NCI-H1417 treated with DMSO at 0.1 percent for 48 hours (cell line): ENCODE measurements around the gene MYBPC1.
"Not testable (repeated sequence)": the region's sequence is repeated elsewhere in the genome, so short reads cannot be mapped to it uniquely, and the experiment has no call there.

Experiments
- DNase-seq: peaks from one replicate; lab custom pipeline; 2025; lab: John Stamatoyannopoulos, UW

The MYBPC1 gene

DNA sequence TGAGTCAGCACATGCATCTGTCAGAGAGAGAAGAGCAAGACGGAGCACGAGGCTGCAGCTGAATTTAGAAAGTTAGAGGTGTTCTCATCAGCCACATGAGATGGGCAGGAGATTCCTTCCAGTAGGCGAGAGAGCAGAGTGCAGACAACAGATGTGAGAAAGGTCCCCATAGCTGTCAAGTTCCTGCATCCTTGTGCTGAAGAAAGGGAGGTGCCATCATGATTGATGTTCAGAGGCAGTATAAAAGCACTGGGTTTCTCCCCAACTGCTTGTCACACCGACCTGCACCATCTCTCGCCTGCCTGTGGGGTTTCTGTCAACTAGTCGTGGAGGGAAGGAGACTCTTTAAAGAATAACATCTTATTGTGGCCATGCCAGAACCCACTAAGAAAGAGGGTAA is at the start of gene MYBPC1:
Gene MYBPC1, plus strand, starts transcription at position 272 of the 400 bp plus-strand sequence. Its CDS starts 100 bp downstream, at position 372.
- no peak for DNase-seq

DNA sequence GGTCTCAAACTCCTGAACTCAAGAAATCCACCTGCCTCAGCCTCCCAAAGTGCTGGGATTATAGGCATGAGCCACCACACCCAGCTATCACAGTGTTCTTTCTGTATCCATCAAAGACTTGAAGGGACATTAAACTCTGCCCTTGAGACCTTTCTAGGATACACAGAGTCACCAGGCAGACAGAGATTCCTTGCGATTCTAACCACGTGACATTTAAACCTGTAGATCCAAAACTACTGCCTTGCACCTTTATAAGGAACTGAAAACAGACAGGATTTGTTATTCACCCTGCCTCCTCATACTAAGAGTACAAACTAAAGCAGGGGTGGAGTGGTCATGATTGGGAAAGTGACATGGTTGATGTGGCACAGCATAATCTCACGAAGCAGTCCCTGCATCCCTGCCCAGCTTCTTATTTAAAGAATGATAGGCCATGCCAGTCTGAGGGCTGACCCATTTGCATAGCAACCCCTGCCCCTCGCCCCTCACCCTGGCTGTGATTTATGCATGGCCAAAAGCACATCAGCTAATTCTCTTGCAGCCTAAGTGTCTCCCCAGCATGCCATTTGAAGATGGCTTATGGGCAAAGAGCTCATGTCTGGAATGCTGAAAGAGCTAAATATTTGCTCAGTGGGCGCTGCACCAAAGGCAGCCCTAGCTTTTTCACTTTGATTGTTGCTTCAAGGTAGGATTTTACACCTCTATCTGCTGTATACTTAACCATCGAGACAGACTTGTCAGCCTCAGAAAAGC is 43.2 kb upstream of the MYBPC1 start:
- no peak for DNase-seq

- DNase-seq, result no peak
Measured at GRCh38 chr12:101552277-101552676, 42.5 kb upstream of the MYBPC1 start.

- DNase-seq, result no peak
Measured at GRCh38 chr12:101557094-101557493, 37.7 kb upstream of the MYBPC1 start.

DNA sequence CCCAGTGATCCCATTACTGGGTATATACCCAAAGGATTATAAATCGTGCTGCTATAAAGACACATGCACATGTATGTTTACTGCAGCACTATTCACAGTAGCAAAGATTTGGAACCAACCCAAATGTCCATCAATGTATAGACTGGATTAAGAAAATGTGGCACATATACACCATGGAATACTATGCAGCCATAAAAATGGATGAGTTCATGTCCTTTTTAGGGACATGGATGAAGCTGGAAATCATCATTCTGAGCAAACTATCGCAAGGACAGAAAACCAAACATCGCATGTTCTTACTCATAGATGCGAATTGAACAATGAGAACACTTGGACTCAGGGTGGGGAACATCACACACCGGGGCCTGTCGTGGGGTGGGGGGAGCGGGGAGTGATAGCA is 36.0 kb upstream of the MYBPC1 start:
- DNase-seq, result not testable (repeated sequence)

- DNase-seq, result no peak
Measured at GRCh38 chr12:101563212-101563611, 31.6 kb upstream of the MYBPC1 start.

GRCh38 chr12:101564912-101565311 is 29.9 kb upstream of the MYBPC1 start:
- DNase-seq, result no peak

GRCh38 chr12:101566318-101566717 is 28.5 kb upstream of the MYBPC1 start:
- DNase-seq, result no peak

DNA sequence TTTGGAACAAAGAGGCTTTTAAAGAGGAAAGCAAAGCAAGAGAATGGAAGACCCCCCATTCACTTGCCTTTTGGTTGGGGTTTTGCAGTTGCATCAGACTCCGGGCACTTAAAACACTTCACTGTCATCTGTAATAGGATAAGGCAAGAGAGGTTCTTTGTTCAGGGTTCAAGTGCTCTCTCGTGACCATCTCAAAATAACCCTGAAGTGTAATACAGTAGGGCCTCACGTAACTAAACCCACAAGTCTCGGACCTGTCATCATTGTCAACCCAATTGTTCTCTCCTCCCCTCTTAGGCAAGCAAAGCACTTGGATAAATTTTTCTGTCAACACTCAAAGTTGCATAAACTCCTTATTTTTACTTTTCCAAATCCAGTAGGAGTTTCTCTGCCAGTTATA is 26.9 kb upstream of the MYBPC1 start:
- no peak for DNase-seq

- DNase-seq, result no peak
Measured at GRCh38 chr12:101570047-101570446, 24.7 kb upstream of the MYBPC1 start.

DNA sequence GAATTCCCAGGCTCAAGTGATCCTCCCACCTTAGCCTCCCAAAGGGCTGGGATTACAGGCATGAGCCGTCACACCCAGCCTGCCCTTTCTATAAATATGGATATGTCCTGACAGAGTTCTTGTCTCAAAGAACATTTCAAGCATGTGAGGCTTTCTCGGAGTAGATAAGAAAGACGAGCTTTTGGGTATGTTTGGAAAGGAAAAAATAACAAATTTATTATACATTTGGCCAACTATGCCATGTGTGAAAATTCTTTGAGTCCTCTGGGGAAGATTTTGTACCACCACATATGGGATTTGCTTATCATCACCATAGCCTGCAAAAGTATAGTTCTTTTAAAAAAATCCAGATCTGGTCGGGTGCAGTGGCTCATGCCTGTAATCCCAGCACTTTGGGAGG is 23.7 kb upstream of the MYBPC1 start:
- DNase-seq, result no peak

DNA sequence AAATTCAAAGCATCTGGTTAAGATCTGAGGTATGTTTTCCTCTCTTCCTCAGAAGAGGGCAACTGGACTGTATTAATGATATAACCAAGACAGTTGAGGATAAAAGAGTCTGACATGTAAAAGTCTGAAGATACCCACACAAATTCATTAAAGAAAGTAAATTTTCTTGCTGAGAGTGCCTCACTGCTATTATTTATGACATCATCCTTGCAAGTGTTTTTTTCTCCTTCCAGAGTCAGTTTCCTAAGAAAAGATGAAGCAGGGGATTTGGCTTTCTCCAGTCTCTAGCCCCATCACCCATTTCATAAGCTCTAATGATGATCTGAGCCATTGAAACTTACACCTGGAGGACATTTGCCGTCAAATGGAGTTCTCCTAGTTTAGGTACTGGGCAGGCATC is 21.0 kb upstream of the MYBPC1 start:
- no peak for DNase-seq

DNA sequence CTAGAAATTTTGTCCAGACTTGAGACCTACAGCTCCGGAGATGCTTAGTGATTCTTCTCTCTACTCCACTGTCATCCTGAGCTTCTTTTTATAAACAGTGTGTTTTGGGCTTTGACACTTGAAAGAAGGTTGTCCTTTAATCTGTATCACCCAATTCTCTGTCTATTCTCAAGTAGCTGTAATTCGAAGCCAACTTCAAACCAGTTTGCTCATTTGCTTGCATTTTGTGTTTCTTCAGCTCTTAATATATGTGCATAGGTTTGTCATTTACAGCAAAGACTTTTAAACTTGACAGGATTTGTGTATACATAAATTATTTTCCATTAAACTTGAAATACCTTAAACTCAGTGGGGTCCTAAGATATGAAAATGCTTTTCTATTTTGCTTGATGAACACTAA is 16.4 kb upstream of the MYBPC1 start:
- no peak for DNase-seq

- no peak for DNase-seq
Measured at GRCh38 chr12:101581190-101581589, 13.6 kb upstream of the MYBPC1 start.

DNA sequence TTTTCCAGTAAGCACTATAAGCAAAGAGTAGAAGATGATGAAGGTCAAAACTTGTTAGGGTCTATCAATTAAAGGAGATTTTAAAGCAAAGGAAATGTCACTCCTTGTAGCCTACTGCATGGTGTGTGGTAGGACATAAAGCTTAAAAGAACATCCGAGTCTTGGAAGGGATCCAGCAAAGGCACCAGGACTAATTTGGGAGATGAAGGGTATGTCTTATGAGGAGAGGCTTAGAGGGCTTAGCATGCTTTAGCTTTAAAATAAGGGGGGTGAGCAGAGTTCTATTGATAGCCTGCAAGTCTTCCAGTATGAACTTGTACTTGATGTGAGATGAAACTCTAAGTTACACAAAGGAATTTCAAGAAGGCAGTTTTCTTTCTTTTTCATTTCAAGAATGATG is 11.8 kb upstream of the MYBPC1 start:
- no peak for DNase-seq

DNA sequence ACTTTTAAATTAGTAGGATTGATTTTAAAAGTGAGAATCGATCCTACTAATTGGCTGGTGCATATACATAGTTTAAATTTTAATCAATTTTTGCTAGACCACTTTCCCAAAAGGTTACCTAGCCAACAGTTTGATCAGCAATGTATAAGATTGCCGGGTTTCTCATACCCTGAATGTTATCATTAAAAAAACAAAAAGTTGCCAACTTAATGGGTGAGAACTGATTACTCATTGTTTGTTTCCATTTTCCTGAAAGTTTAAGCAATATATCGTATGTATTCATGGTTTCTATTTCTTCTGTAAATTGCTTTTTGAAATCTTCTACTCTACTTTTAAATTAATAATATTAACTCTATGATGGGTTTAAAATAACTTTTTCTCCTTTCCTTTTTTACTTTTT is 4.4 kb upstream of the MYBPC1 start:
- DNase-seq, result no peak

DNA sequence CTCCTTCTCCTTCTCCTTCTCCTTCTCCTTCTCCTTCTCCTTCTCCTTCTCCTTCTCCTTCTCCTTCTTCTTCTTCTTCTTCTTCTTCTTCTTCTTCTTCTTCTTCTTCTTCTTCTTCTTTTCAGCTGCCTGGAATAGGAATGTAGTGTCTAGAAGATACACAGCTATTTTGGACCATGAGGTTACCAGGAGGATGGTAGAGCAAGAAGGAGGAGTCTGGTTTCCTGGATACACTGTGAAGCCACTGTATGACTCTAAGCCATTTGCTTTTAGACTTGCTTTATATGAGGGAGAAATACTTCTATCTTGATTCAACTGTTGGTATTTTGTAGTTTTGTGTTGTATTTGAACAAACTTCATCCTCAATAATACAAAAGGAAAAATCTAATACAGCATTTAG is 3.0 kb upstream of the MYBPC1 start:
- no peak for DNase-seq

DNA sequence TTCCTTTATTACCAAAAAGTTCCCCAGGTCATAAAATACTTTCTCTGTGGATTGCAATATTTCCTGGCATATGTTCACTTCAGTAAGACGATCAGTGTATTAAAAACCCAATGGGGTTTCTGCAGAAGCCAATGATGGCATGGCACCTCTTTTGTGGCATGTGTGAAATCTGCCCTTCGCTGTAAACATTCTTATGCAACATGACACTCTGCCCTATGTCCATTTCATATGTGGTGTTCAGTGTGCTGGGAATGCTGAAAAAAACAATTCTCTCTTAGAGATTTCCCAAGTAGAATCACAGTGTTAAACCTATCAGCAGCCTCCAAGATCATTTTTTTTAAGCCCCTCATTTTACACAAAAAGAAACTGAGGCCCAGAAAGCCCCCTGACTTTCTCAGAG is 2.3 kb upstream of the MYBPC1 start:
- DNase-seq, result no peak

DNA sequence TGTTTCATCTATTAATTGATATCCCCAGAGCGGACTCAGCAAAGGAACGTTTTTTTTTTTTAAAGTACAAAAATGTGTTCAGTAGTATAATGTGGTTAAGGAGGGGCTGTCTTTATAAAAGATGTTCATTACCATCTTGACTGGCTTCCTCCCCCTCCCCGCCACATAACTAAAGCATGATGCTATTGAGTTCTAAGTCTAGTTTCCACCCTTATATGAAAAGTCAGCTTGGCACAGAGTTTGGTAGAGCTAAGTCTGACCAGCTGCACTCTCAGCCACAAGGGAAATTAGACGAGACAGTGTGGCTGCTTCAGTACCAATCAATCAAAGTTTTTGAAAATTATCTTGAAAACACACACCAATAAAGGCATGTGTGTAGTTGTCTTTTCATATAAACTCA is 1.9 kb upstream of the MYBPC1 start:
- DNase-seq, result no peak

GRCh38 chr12:101596172-101596571 is 1.4 kb downstream of the MYBPC1 start:
- no peak for DNase-seq

GRCh38 chr12:101597164-101597563 is 2.4 kb downstream of the MYBPC1 start:
- no peak for DNase-seq

- no peak for DNase-seq
Measured at GRCh38 chr12:101598483-101598882, 3.7 kb downstream of the MYBPC1 start.

- no peak for DNase-seq
Measured at GRCh38 chr12:101599311-101599710, 4.5 kb downstream of the MYBPC1 start.

- DNase-seq, result no peak
Measured at GRCh38 chr12:101599771-101600484, 5.2 kb downstream of the MYBPC1 start.
